ENCODE results near the gene TMUB2. TPM values are rescaled to one million over a fixed set of nuclear protein-coding genes. Genes with fewer than 3 reads are reported as not detected.

TMUB2 gene
- total RNA-seq, 6 donors from 2014 or later = 28.5 to 46.1 (median 34.9) TPM

DNA sequence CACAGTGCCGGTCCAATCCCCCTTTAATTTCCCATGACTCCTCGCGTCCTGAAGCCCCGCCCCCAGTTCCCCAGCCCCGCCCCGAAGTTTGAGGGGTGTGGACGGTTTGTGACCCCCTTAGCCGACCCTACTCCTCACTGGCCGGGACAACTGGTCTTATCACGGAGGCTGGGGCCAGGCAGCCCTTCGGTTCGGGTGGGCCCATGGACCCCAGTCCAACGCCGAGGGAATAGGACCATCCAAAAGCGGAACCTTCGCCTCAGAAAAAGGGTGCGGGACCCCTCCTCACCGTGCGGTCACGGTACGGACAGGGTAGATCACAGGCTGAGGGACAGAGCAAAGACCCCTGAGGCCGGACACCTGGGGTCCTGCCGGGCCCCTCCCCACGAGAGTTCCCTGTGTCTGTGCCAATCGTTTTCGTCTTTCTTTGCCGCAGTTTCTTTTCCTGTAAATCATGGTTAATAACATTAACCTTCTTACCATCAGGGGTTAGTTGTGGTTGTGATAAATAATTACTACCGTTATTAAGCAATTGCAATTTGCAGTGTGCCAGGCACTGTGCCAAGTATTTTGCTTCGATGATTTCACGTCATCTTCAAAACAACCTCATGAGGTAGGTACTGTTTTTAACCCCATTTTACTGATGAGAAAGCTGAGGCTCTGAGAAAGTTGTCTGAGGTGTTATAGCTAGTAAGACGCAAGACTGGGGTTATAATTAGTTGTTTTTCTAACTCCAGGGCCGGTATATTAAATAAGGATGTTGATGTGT is 543 bp downstream of the TMUB2 start:
- Histone ChIP-seq H3K4me1 (peaks cover 28 to 42% (median 33%) of the 10 kb centered on the region in 4 donors), H3K9me3 (no peaks in the 10 kb centered on the region), H3K4me3 (peak overlapping the region; percentile 63 to 96 (median 75)), H3K27me3 (no peaks in the 10 kb centered on the region), H3K27ac (peak overlapping the region; percentile 96 to 99 (median 98)), H3K36me3 (peaks cover 3 to 43% (median 22%) of the 10 kb centered on the region in 4 donors)
- ATAC-seq (ENCODE audit: low FRiP score in 2 of 2) (peak; percentile 84 to 86), DNase-seq (peak in 1 of 2 donors; percentile 90)
- TF ChIP-seq POLR2AphosphoS5 (IDR thresholded peaks at IDR 0.05) (no peak), POLR2A (IDR thresholded peaks at IDR 0.05) (peak in 1 of 4 donors; percentile 45), EP300 (IDR thresholded peaks at IDR 0.05) (no peak)
- TF ChIP-seq, protein P1, sequence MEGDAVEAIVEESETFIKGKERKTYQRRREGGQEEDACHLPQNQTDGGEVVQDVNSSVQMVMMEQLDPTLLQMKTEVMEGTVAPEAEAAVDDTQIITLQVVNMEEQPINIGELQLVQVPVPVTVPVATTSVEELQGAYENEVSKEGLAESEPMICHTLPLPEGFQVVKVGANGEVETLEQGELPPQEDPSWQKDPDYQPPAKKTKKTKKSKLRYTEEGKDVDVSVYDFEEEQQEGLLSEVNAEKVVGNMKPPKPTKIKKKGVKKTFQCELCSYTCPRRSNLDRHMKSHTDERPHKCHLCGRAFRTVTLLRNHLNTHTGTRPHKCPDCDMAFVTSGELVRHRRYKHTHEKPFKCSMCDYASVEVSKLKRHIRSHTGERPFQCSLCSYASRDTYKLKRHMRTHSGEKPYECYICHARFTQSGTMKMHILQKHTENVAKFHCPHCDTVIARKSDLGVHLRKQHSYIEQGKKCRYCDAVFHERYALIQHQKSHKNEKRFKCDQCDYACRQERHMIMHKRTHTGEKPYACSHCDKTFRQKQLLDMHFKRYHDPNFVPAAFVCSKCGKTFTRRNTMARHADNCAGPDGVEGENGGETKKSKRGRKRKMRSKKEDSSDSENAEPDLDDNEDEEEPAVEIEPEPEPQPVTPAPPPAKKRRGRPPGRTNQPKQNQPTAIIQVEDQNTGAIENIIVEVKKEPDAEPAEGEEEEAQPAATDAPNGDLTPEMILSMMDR (IDR thresholded peaks at IDR 0.05) = no peak
- WGBS, 2 donors = 2% methylated on average over 17 to 31 of the region's 32 CpGs

GRCh38 chr17:44188576-44189403 is 2.0 kb downstream of the TMUB2 start:
- peaks cover 3 to 46% (median 22%) of the 10 kb centered on the region in 4 donors for H3K36me3 ChIP-seq
- no peak for DNase-seq

DNA sequence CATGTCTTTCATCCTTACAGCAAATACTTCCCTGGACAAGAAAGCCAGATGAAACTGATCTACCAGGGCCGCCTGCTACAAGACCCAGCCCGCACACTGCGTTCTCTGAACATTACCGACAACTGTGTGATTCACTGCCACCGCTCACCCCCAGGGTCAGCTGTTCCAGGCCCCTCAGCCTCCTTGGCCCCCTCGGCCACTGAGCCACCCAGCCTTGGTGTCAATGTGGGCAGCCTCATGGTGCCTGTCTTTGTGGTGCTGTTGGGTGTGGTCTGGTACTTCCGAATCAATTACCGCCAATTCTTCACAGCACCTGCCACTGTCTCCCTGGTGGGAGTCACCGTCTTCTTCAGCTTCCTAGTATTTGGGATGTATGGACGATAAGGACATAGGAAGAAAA is 3.7 kb downstream of the TMUB2 start:
- peaks cover 19 to 63% (median 39%) of the 10 kb centered on the region in 4 donors for H3K36me3 ChIP-seq
- no peak for DNase-seq
- 88 to 91% methylated on average over 10 of the region's 10 CpGs for WGBS, 2 donors

More at GRCh38 chr17:44188576-44189403, 2.0 kb downstream of the TMUB2 start:
- WGBS, 2 donors = 85 to 92% methylated on average over 7 to 12 of the region's 12 CpGs
- Histone ChIP-seq H3K4me3 (no peak overlapping the region), H3K4me1 (peaks cover 28 to 48% (median 37%) of the 10 kb centered on the region in 4 donors), H3K27me3 (no peaks in the 10 kb centered on the region), H3K9me3 (no peaks in the 10 kb centered on the region), H3K27ac (peak overlapping the region in 2 of 4 donors; percentile 97 to 98)
- TF ChIP-seq, protein P1 (IDR thresholded peaks at IDR 0.05) = no peak
- TF ChIP-seq EP300 (IDR thresholded peaks at IDR 0.05) = no peak
- no peak for TF ChIP-seq POLR2A (IDR thresholded peaks at IDR 0.05)
- TF ChIP-seq POLR2AphosphoS5 (IDR thresholded peaks at IDR 0.05) = no peak
- no peak for ATAC-seq (ENCODE audit: low FRiP score in 2 of 2)

DNA sequence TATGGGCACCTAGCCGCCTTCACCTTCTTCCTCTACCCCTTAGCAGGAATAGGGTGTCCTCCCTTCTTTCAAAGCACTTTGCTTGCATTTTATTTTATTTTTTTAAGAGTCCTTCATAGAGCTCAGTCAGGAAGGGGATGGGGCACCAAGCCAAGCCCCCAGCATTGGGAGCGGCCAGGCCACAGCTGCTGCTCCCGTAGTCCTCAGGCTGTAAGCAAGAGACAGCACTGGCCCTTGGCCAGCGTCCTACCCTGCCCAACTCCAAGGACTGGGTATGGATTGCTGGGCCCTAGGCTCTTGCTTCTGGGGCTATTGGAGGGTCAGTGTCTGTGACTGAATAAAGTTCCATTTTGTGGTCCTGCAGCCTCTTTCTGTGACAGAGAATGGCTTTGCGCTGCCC is 4.6 kb downstream of the TMUB2 start:
- no peak overlapping the region for H3K4me3 ChIP-seq
- H3K36me3 ChIP-seq = peaks cover 19 to 72% (median 48%) of the 10 kb centered on the region in 4 donors
- DNase-seq = no peak
- H3K4me1 ChIP-seq = peaks cover 12 to 28% (median 18%) of the 10 kb centered on the region in 4 donors
- peak overlapping the region in 1 of 4 donors; percentile 27 for H3K27ac ChIP-seq
- TF ChIP-seq EP300 (IDR thresholded peaks at IDR 0.05) (no peak), POLR2A (IDR thresholded peaks at IDR 0.05) (no peak)
- 76 to 84% methylated on average over 5 of the region's 5 CpGs for WGBS, 2 donors
- H3K27me3 ChIP-seq = no peaks in the 10 kb centered on the region
- no peak for ATAC-seq (ENCODE audit: low FRiP score in 2 of 2)
- no peaks in the 10 kb centered on the region for H3K9me3 ChIP-seq

More for the DNA sequence above, 3.7 kb downstream of the TMUB2 start:
- TF ChIP-seq, protein P1 (IDR thresholded peaks at IDR 0.05) = no peak
- TF ChIP-seq POLR2A (IDR thresholded peaks at IDR 0.05) (no peak), POLR2AphosphoS5 (IDR thresholded peaks at IDR 0.05) (no peak), EP300 (IDR thresholded peaks at IDR 0.05) (no peak)
- Histone ChIP-seq H3K27ac (no peak overlapping the region), H3K27me3 (no peaks in the 10 kb centered on the region), H3K9me3 (no peaks in the 10 kb centered on the region), H3K4me3 (no peak overlapping the region), H3K4me1 (peaks cover 17 to 36% (median 23%) of the 10 kb centered on the region in 4 donors)
- no peak for ATAC-seq (ENCODE audit: low FRiP score in 2 of 2)

Data from upper lobe of left lung (tissue), 6 donors.